K562 (cell line): ENCODE data around the gene ZNF575. TPM values are rescaled to one million over a fixed set of nuclear protein-coding genes. Genes with fewer than 3 reads are reported as not detected.

Source experiments
- ATAC-seq: fragments of 200-7000 bp; cut with Tn5 transposase; 3 replicates; pipeline ENCODE4 v1.9.1; 2020; ENCODE audit warnings: moderate library complexity
- BruUV-seq: library from RNA; stranded (reverse); fragments of 400-500 nt; replicated peaks from 2 replicates; lab custom pipeline; 2021; lab: Mats Ljungman, UMichigan
- CTCF ChIA-PET: fragments of 300-600 bp; formaldehyde crosslinking; extraction: SDS; loops from one replicate; lab custom pipeline; 2021; ENCODE audit warnings: low intra/inter-chr PET ratio; lab: Yijun Ruan, JAX
- POLR2A ChIA-PET: fragments of 300-600, 350-650 bp; sonication (Branson Sonifier 250); formaldehyde crosslinking; extraction: SDS; loops from one replicate; lab custom pipeline; 2021; ENCODE audit warnings: antibody characterized with exemption, inconsistent platforms; lab: Yijun Ruan, JAX
- DNase-seq, 4 experiments: peaks; one replicate each; pipeline versions ENCODE4 v3.0.0 to v3.0.0-alpha.2; 2011 to 2018; ENCODE audit warnings: low spot score in 3 of 4, mixed read lengths in 3 of 4; ENCODE audit errors: extremely low read depth in 1 of 4
- FAIRE-seq: peaks from 2 replicates; lab custom pipeline; 2011; peaks lifted over from hg19 to GRCh38; lab: Jason Lieb, UNC
- H2AFZ ChIP-seq: 2 replicates; pipeline ENCODE4 v1.6.0; 2011; ENCODE audit warnings: low read depth, low read length, control low read depth, inconsistent platforms
- H3K27ac ChIP-seq: fragments of 200-600 bp; 3 replicates; pipeline ENCODE4 v1.8.0; 2011; ENCODE audit warnings: low read depth, mild to moderate bottlenecking, control low read depth, inconsistent platforms, low read length, moderate library complexity, mixed read lengths; ENCODE audit errors: extremely low read depth
- H3K27me3 ChIP-seq, 2 experiments: fragments of 300-600 bp in 1 of 2; 2 replicates in 1 of 2; 3 replicates in 1 of 2; pipeline versions ENCODE4 v1.6.0 to v1.8.0; 2011; ENCODE audit warnings: inconsistent platforms in 2 of 2, low read length in 2 of 2, mild to moderate bottlenecking in 1 of 2, mixed read lengths in 1 of 2, moderate library complexity in 1 of 2; ENCODE audit not compliant: control insufficient read depth in 2 of 2, insufficient read depth in 2 of 2
- H3K36me3 ChIP-seq: fragments of 300-600 bp; 3 replicates; pipeline ENCODE4 v1.8.0; 2011; ENCODE audit warnings: mild to moderate bottlenecking, low read length, inconsistent platforms; ENCODE audit not compliant: control insufficient read depth, insufficient read depth
- H3K4me1 ChIP-seq, 2 experiments: fragments of 200-600 bp in 1 of 2; replicated peaks in 1 of 2; 2 replicates in 1 of 2; 3 replicates in 1 of 2; pipeline versions ENCODE4 v1.5.1 to v1.8.0; 2011; ENCODE audit warnings: inconsistent platforms in 2 of 2, low read length in 2 of 2, mild to moderate bottlenecking in 1 of 2, mixed read lengths in 1 of 2, moderate library complexity in 1 of 2; ENCODE audit not compliant: control insufficient read depth in 2 of 2, insufficient read depth in 2 of 2
- H3K4me2 ChIP-seq: 2 replicates; pipeline ENCODE4 v1.6.1; 2011; ENCODE audit warnings: low read length, control low read depth, inconsistent platforms, mixed read lengths; ENCODE audit not compliant: insufficient read depth
- H3K4me3 ChIP-seq: fragments of 200-600 bp; sonication (generic), shearing (Covaris generic); 2 replicates; pipeline ENCODE4 v1.5.1; 2016; ENCODE audit warnings: control low read depth, inconsistent platforms
- H3K79me2 ChIP-seq: fragments of 200-600 bp; 3 replicates; pipeline ENCODE4 v1.8.0; 2011; ENCODE audit warnings: low read length, inconsistent platforms; ENCODE audit not compliant: control insufficient read depth, insufficient read depth
- H3K9ac ChIP-seq, 2 experiments: 2 replicates each; pipeline versions ENCODE4 v1.6.0 to v1.6.1; 2011; ENCODE audit warnings: low read depth in 2 of 2, low read length in 2 of 2, control low read depth in 1 of 2, inconsistent platforms in 1 of 2, mild to moderate bottlenecking in 1 of 2, mixed read lengths in 1 of 2; ENCODE audit not compliant: insufficient read depth in 1 of 2
- H3K9me1 ChIP-seq: one replicate; pipeline ENCODE4 v1.6.0; 2011; ENCODE audit warnings: inconsistent platforms, mild to moderate bottlenecking, low read length, moderate library complexity; ENCODE audit not compliant: control insufficient read depth, insufficient read depth
- H3K9me3 ChIP-seq: replicated peaks from 2 replicates; pipeline ENCODE4 v1.5.1; 2011; ENCODE audit warnings: low read depth, low read length, inconsistent platforms; ENCODE audit not compliant: control insufficient read depth, insufficient read depth
- H4K20me1 ChIP-seq: replicated peaks from 2 replicates; pipeline ENCODE4 v1.6.1; 2011; ENCODE audit warnings: low read length, inconsistent platforms, mixed read lengths; ENCODE audit not compliant: control insufficient read depth, insufficient read depth
- CBX8 ChIP-seq: fragments of 200-600 bp; sonication (generic); IDR thresholded peaks from 2 replicates; pipeline ENCODE4 v1.6.1; 2012; ENCODE audit warnings: borderline replicate concordance, mixed run types, low read depth, mild to moderate bottlenecking, moderate library complexity, mixed read lengths, low read length, control low read depth, inconsistent platforms; ENCODE audit not compliant: poor library complexity, severe bottlenecking; ENCODE audit errors: extremely low read depth
- DEAF1 ChIP-seq: fragments of 450-650 bp; formaldehyde crosslinking; IDR thresholded peaks from 2 replicates; pipeline ENCODE4 v1.4.0; 2020; ENCODE audit warnings: mild to moderate bottlenecking, moderate library complexity
- E4F1 ChIP-seq: fragments of 250-450 bp; sonication (Bioruptor Pico); IDR thresholded peaks from 2 replicates; pipeline ENCODE4 v1.5.0; 2021; ENCODE audit warnings: mild to moderate bottlenecking, borderline replicate concordance
- GTF3C2 ChIP-seq: IDR thresholded peaks from 3 replicates; pipeline ENCODE4 v1.6.1; 2011; ENCODE audit warnings: borderline replicate concordance, mild to moderate bottlenecking, moderate library complexity; ENCODE audit not compliant: insufficient read length; ENCODE audit errors: extremely low read depth
- KDM2B ChIP-seq: fragments of 250-450 bp; sonication (Bioruptor Pico); IDR thresholded peaks from 2 replicates; pipeline ENCODE4 v1.8.0; 2021; ENCODE audit warnings: mild to moderate bottlenecking, moderate library complexity
- KLF6 ChIP-seq: fragments of 250-450 bp; sonication (Bioruptor Pico); IDR thresholded peaks from 2 replicates; pipeline ENCODE4 v1.4.0; 2020; ENCODE audit warnings: mild to moderate bottlenecking, moderate library complexity, borderline replicate concordance
- MTA1 ChIP-seq: fragments of 450-650 bp; IDR thresholded peaks from 2 replicates; pipeline ENCODE4 v1.6.1; 2017; ENCODE audit warnings: borderline replicate concordance
- NONO ChIP-seq, 2 experiments: fragments of 200-400 bp in 1 of 2; fragments of 450-650 bp in 1 of 2; formaldehyde crosslinking in 1 of 2; IDR thresholded peaks; 2 replicates each; pipeline ENCODE4 v1.6.1; 2017; ENCODE audit warnings: low read depth in 2 of 2, mild to moderate bottlenecking in 2 of 2, moderate library complexity in 2 of 2, low read length in 1 of 2
- PHB ChIP-seq: fragments of 250-450 bp; sonication (Bioruptor Pico); IDR thresholded peaks from 2 replicates; pipeline ENCODE4 v1.5.0; 2021
- RHOXF2B ChIP-seq: fragments of 250-450 bp; sonication (Bioruptor Pico); conservative IDR thresholded peaks from 2 replicates; pipeline ENCODE4 v1.5.1; 2021
- RUNX1 ChIP-seq: sonication (generic); IDR thresholded peaks from 2 replicates; pipeline ENCODE4 v1.6.1; 2016; ENCODE audit warnings: antibody characterized with exemption, low read depth
- THAP7 ChIP-seq: fragments of 250-450 bp; sonication (Bioruptor Pico); IDR thresholded peaks from 2 replicates; pipeline ENCODE4 v1.5.0; 2021
- ZBTB8A ChIP-seq: fragments of 450-650 bp; IDR thresholded peaks from 2 replicates; pipeline ENCODE4 v1.6.1; 2018; ENCODE audit warnings: mild to moderate bottlenecking, moderate library complexity; ENCODE audit not compliant: partially characterized antibody
- ZC3H11A ChIP-seq: IDR thresholded peaks from 2 replicates; pipeline ENCODE4 v1.6.1; 2012; ENCODE audit warnings: low read depth, low read length, improper control_type of control experiment
- ZNF668 ChIP-seq: fragments of 250-450 bp; sonication (Bioruptor Pico); IDR thresholded peaks from 2 replicates; pipeline ENCODE4 v1.8.0; 2022; ENCODE audit warnings: mild to moderate bottlenecking, inconsistent platforms
- WGBS: fragments of 100-300 bp; shearing (Covaris generic); methylation state at CpG from one replicate; pipeline ENCODE4 v1.1.6; 2016; ENCODE audit warnings: low coverage, mixed read lengths; ENCODE audit not compliant: insufficient coverage; ENCODE audit errors: missing lambda C conversion rate; 5-methylcytosine and 5-hydroxymethylcytosine counted together
- in situ Hi-C: fragments of 300-500 bp; cut with MboI; formaldehyde crosslinking; loops from 4 replicates; pipeline ENCODE4 v1.15.0; 2018; ENCODE audit warnings: inconsistent platforms, mixed read lengths
- intact Hi-C: fragments of 100-400 bp; cut with micrococcal nuclease; formaldehyde crosslinking; loops from 2 replicates; pipeline ENCODE4 v1.14.2; 2022
- polyA plus RNA-seq, 8 experiments: library from polyadenylated mRNA; depleted of rRNA in 4 of 8; stranded (reverse) in 5 of 8; unstranded in 3 of 8; fragments of >200 nt; fragmentation: Nextera tagmentation in 2 of 8; fragmentation: Illumina TruSeq in 1 of 8; extraction: Ambion mirVana in 2 of 8; extraction: Trizol in 1 of 8; gene quantifications; 2 replicates each; pipeline versions ENCODE4 v1.2.1 to v1.2.3, GENCODE V29; 2011 to 2014; ENCODE audit warnings: inconsistent platforms in 1 of 8, missing spikeins in 1 of 8
- total RNA-seq, 7 experiments: library from RNA; depleted of rRNA in 6 of 7; stranded (reverse); fragments of >200 nt in 6 of 7; fragmentation: Illumina TruSeq in 2 of 7; extraction: Trizol in 2 of 7; gene quantifications; 2 replicates each; pipeline versions ENCODE4 v1.2.1 to v1.2.3, GENCODE V29; 2011 to 2021; ENCODE audit warnings: low replicate concordance in 1 of 7

Gene ZNF575
- total and polyA plus RNA-seq, 9 of the 15 experiments (the other 6 are each of a cell fraction or from before 2014, with no cell fraction given), result 0.20 to 0.98 (median 0.32) TPM; not detected in 6

GRCh38 chr19:43545276-43545675, 12.3 kb downstream of the ZNF575 start:
- POLR2A ChIA-PET, result interaction anchor here (0.8 kb wide), 1 partner anchor 10 kb away, joined by 3 read pairs; no protein-coding TSS in a partner anchor
- H3K9me1 ChIP-seq, result no peaks in the 10 kb centered on the region
- no peaks in the 10 kb centered on the region; a peak in 1 of 5 replicates for H3K4me1 ChIP-seq
- ATAC-seq (no peak), DNase-seq (no peak), FAIRE-seq (no peak)
- no peak overlapping the region for H3K4me3 ChIP-seq
- H3K9ac ChIP-seq, result peak overlapping the region in 1 of 2 experiments; percentile 23; a peak in 1 of 4 replicates
- H3K79me2 ChIP-seq, result no peaks in the 10 kb centered on the region
- H3K36me3 ChIP-seq, result peaks cover 50% of the 10 kb centered on the region; the same call in 2 of the 3 replicates
- in situ Hi-C loops (no loop called here), intact Hi-C loops (no loop called here)
- H3K9me3 ChIP-seq, result no peaks in the 10 kb centered on the region
- H4K20me1 ChIP-seq, result no peaks in the 10 kb centered on the region
- BruUV-seq, result no TSS peak
- H3K27me3 ChIP-seq, result no peaks in the 10 kb centered on the region
- H3K27ac ChIP-seq, result no peak overlapping the region
- H3K4me2 ChIP-seq, result no peak overlapping the region
- no peak overlapping the region for H2AFZ ChIP-seq
- 83% methylated on average over 5 of the region's 5 CpGs for WGBS
- CTCF ChIA-PET, result no interaction called here
- TF ChIP-seq NONO (IDR thresholded peaks at IDR 0.05; ENCODE audit: low read depth in 2 of 2, low read length in 1 of 2) (no peak), KLF6 (CRISPR knock-in tag) (no peak), MTA1 (no peak), KDM2B (CRISPR knock-in tag) (no peak), CBX8 (no peak), DEAF1 (CRISPR knock-in tag) (no peak), GTF3C2 (no peak), ZNF668 (CRISPR knock-in tag) (no peak), ZBTB8A (no peak), E4F1 (no peak), PHB (CRISPR knock-in tag) (no peak), RUNX1 (no peak), THAP7 (no peak), ZC3H11A (no peak), RHOXF2B (CRISPR knock-in tag) (no peak)
